Spleen (tissue), 7 donors: Measurements from ENCODE around the gene COX5B.

Experiments used
- CTCF ChIP-seq, 11 experiments: fragments of 200-600 bp in 7 of 11; fragments of 450-650 bp in 4 of 11; sonication (generic) in 4 of 11; IDR thresholded peaks in 8 of 11; conservative IDR thresholded peaks in 3 of 11; 1 replicate in 7 of 11; 2 replicates in 4 of 11; pipeline versions ENCODE4 v1.4.0 to v1.8.0; 2016 to 2021; ENCODE audit warnings: antibody characterized with exemption in 11 of 11, inconsistent platforms in 4 of 11, mild to moderate bottlenecking in 1 of 11
- POLR2A ChIP-seq, 3 donors: fragments of 450-650 bp; IDR thresholded peaks; one replicate each; pipeline ENCODE4 v1.5.1; 2017; ENCODE audit warnings: antibody characterized with exemption in 3 of 3, mild to moderate bottlenecking in 1 of 3
- donor health status: DM: no; HTN: no; CAD: no; lungs with moderate emphysema.
- donor health status: DM: no; HTN: no; CAD: no.
- donor health status: DM: no; HTN: no; CAD: no.

- TF ChIP-seq POLR2A (IDR thresholded peaks at IDR 0.05) (no peak), CTCF (IDR thresholded peaks at IDR 0.05 in 8 of 11, conservative IDR thresholded peaks at IDR 0.05 in 3 of 11) (no peak)
Measured at GRCh38 chr2:97673915-97674283, 28.0 kb downstream of the COX5B start.
